Natural killer cell (primary cell): ENCODE data around the gene HOXB6. TPM values are rescaled to one million over a fixed set of nuclear protein-coding genes. Genes with fewer than 3 reads are reported as not detected.
A peak's percentile ranks its signal among the peaks of the same experiment; 100 is the strongest.

Experiments used
- ATAC-seq, 3 donors: fragments of 150-1000 bp in 2 of 3; fragments of 200-7000 bp in 1 of 3; cut with Tn5 transposase; 1 replicate in 1 of 3; 2 replicates in 2 of 3; pipeline ENCODE4 v1.10.0; 2021; ENCODE audit warnings: mild to moderate bottlenecking in 2 of 3, moderate library complexity in 2 of 3
- DNase-seq, 2 donors: peaks; one replicate each; pipeline versions ENCODE4 v3.0.0 to v3.0.0-alpha.2; 2013 to 2021; ENCODE audit warnings: mixed read lengths in 1 of 2
- H3K27ac ChIP-seq: one replicate; pipeline ENCODE4 v1.5.1; 2013; ENCODE audit warnings: mild to moderate bottlenecking, low read length
- H3K27me3 ChIP-seq: one replicate; pipeline ENCODE4 v1.6.1; 2013; ENCODE audit warnings: low read length; ENCODE audit not compliant: control insufficient read depth, insufficient read depth
- H3K36me3 ChIP-seq: one replicate; pipeline ENCODE4 v1.6.1; 2013; ENCODE audit warnings: low read length; ENCODE audit not compliant: control insufficient read depth, insufficient read depth
- H3K4me1 ChIP-seq: one replicate; pipeline ENCODE4 v1.6.1; 2013; ENCODE audit warnings: low read length; ENCODE audit not compliant: control insufficient read depth, insufficient read depth
- H3K4me3 ChIP-seq: one replicate; pipeline ENCODE4 v1.5.1; 2013; ENCODE audit warnings: low read length
- H3K9me3 ChIP-seq: one replicate; pipeline ENCODE4 v1.6.1; 2013; ENCODE audit warnings: low read length; ENCODE audit not compliant: control insufficient read depth, insufficient read depth
- H3K27ac Mint-ChIP-seq, 2 donors: one replicate each; pipeline ENCODE4 v1.8.0; 2022; ENCODE audit warnings: mild to moderate bottlenecking in 2 of 2, mixed read lengths in 2 of 2, moderate library complexity in 1 of 2
- H3K27me3 Mint-ChIP-seq, 2 donors: one replicate each; pipeline ENCODE4 v1.8.0; 2022; ENCODE audit warnings: low read depth in 2 of 2, mixed read lengths in 2 of 2
- H3K36me3 Mint-ChIP-seq: one replicate; pipeline ENCODE4 v1.8.0; 2022; ENCODE audit warnings: mixed read lengths
- H3K4me1 Mint-ChIP-seq, 2 donors: one replicate each; pipeline ENCODE4 v1.8.0; 2022; ENCODE audit warnings: mixed read lengths in 2 of 2
- H3K4me3 Mint-ChIP-seq: one replicate; pipeline ENCODE4 v1.8.0; 2022; ENCODE audit warnings: mild to moderate bottlenecking, moderate library complexity, mixed read lengths
- H3K9me3 Mint-ChIP-seq, 2 donors: one replicate each; pipeline ENCODE4 v1.8.0; 2022; ENCODE audit warnings: mixed read lengths in 2 of 2
- CTCF ChIP-seq: fragments of 200-600 bp; IDR thresholded peaks from one replicate; pipeline ENCODE4 v1.8.0; 2022; ENCODE audit warnings: antibody characterized with exemption
- WGBS: methylation state at CpG from one replicate; pipeline ENCODE4 v1.1.7; 2013; ENCODE audit warnings: missing lambda C conversion rate; ENCODE audit not compliant: insufficient coverage; 5-methylcytosine and 5-hydroxymethylcytosine counted together
- intact Hi-C: fragments of 100-400 bp; cut with micrococcal nuclease; formaldehyde crosslinking; loops from one replicate; pipeline ENCODE4 v1.14.2; 2022
- total RNA-seq, 4 donors: library from RNA; stranded (reverse); fragments of 120-200 nt in 1 of 4; gene quantifications; one replicate each; pipeline versions ENCODE4 v1.2.3 to v1.2.4, GENCODE V29; 2013 to 2022

Gene HOXB6
- total RNA-seq, 3 donors from 2014 or later (not counting 1 experiment from before 2014, with no cell fraction given), result not detected

- Mint-ChIP-seq H3K4me3 (peak overlapping the region; percentile 2), H3K36me3 (no peaks in the 10 kb centered on the region), H3K9me3 (no peaks in the 10 kb centered on the region), H3K27me3 (peaks cover 0 to 17% of the 10 kb centered on the region in 2 donors), H3K4me1 (peaks cover 37 to 50% of the 10 kb centered on the region in 2 donors), H3K27ac (peak overlapping the region in 1 of 2 donors; percentile 30)
- ATAC-seq, result no peak
- DNase-seq, result no peak
- H3K4me3 ChIP-seq, result no peak overlapping the region
- no peaks in the 10 kb centered on the region for H3K36me3 ChIP-seq
- no peaks in the 10 kb centered on the region for H3K27me3 ChIP-seq
- no peak overlapping the region for H3K27ac ChIP-seq
- no peak for TF ChIP-seq CTCF
- H3K4me1 ChIP-seq, result peaks cover 29% of the 10 kb centered on the region
- H3K9me3 ChIP-seq, result no peaks in the 10 kb centered on the region
- WGBS, result 93% methylated on average over 11 of the region's 13 CpGs
- intact Hi-C loops, result no loop called here
Measured at GRCh38 chr17:48558057-48558830, 46.5 kb downstream of the HOXB6 start.

- intact Hi-C loops, result no loop called here
- Histone ChIP-seq H3K36me3 (no peaks in the 10 kb centered on the region), H3K4me3 (no peak overlapping the region), H3K27ac (no peak overlapping the region), H3K4me1 (peaks cover 22% of the 10 kb centered on the region), H3K9me3 (no peaks in the 10 kb centered on the region), H3K27me3 (no peaks in the 10 kb centered on the region)
- Mint-ChIP-seq H3K27ac (no peak overlapping the region), H3K27me3 (peaks cover 0 to 17% of the 10 kb centered on the region in 2 donors), H3K4me3 (peak overlapping the region; percentile 76), H3K36me3 (no peaks in the 10 kb centered on the region), H3K4me1 (peaks cover 29 to 43% of the 10 kb centered on the region in 2 donors), H3K9me3 (no peaks in the 10 kb centered on the region)
- 87% methylated on average over 5 of the region's 7 CpGs for WGBS
- TF ChIP-seq CTCF, result no peak
- ATAC-seq (no peak), DNase-seq (no peak)
Measured at GRCh38 chr17:48556576-48557401, 48.0 kb downstream of the HOXB6 start.

- Histone ChIP-seq H3K36me3 (no peaks in the 10 kb centered on the region), H3K27ac (no peak overlapping the region), H3K27me3 (no peaks in the 10 kb centered on the region), H3K9me3 (no peaks in the 10 kb centered on the region), H3K4me3 (no peak overlapping the region), H3K4me1 (peaks cover 16% of the 10 kb centered on the region)
- peaks cover 0 to 17% of the 10 kb centered on the region in 2 donors for H3K27me3 Mint-ChIP-seq
- no peaks in the 10 kb centered on the region for H3K36me3 Mint-ChIP-seq
- DNase-seq, result no peak
- H3K4me1 Mint-ChIP-seq, result peaks cover 23 to 37% of the 10 kb centered on the region in 2 donors
- WGBS, result 89% methylated on average over 4 of the region's 5 CpGs
- no peaks in the 10 kb centered on the region for H3K9me3 Mint-ChIP-seq
- no peak for TF ChIP-seq CTCF
- peak overlapping the region in 1 of 2 donors; percentile 87 for H3K27ac Mint-ChIP-seq
- ATAC-seq, result peak in 1 of 3 donors; percentile 28
- peak overlapping the region; percentile 76 for H3K4me3 Mint-ChIP-seq
- intact Hi-C loops, result no loop called here
Measured at GRCh38 chr17:48556229-48556575, 48.6 kb downstream of the HOXB6 start.
